H9 (cell line): Measurements from ENCODE around the gene PLB1. TPM values are rescaled to one million over a fixed set of nuclear protein-coding genes. Genes with fewer than 3 reads are reported as not detected.

Source experiments
- DNase-seq: peaks from one replicate; pipeline ENCODE4 v3.0.0-alpha.2; 2017
- H2AFZ ChIP-seq: one replicate; pipeline ENCODE4 v1.6.1; 2013; ENCODE audit warnings: mild to moderate bottlenecking, low read length, control low read depth, moderate library complexity
- H2AK5ac ChIP-seq: 2 replicates; pipeline ENCODE4 v1.6.1; 2013; ENCODE audit warnings: low read length, control low read depth, mixed read lengths; ENCODE audit not compliant: insufficient read length
- H2BK120ac ChIP-seq: one replicate; pipeline ENCODE4 v1.6.1; 2013; ENCODE audit warnings: low read depth, mild to moderate bottlenecking, low read length, control low read depth, inconsistent platforms; ENCODE audit not compliant: poor library complexity, severe bottlenecking
- H2BK12ac ChIP-seq: 2 replicates; pipeline ENCODE4 v1.6.1; 2013; ENCODE audit warnings: low read length, control low read depth, mixed read lengths, low read depth; ENCODE audit not compliant: insufficient read length
- H2BK15ac ChIP-seq: 2 replicates; pipeline ENCODE4 v1.6.1; 2013; ENCODE audit warnings: low read depth, low read length, control low read depth
- H2BK20ac ChIP-seq: one replicate; pipeline ENCODE4 v1.6.1; 2013; ENCODE audit warnings: low read depth, mild to moderate bottlenecking, low read length, control low read depth, inconsistent platforms; ENCODE audit not compliant: poor library complexity, severe bottlenecking
- H2BK5ac ChIP-seq: 2 replicates; pipeline ENCODE4 v1.6.1; 2013; ENCODE audit warnings: low read length, control low read depth, mixed read lengths; ENCODE audit not compliant: insufficient read length
- H3K14ac ChIP-seq: 2 replicates; pipeline ENCODE4 v1.6.1; 2013; ENCODE audit warnings: low read length, control low read depth; ENCODE audit not compliant: insufficient read depth
- H3K18ac ChIP-seq: 2 replicates; pipeline ENCODE4 v1.6.1; 2013; ENCODE audit warnings: low read depth, mild to moderate bottlenecking, mixed read lengths, low read length, control low read depth; ENCODE audit not compliant: insufficient read length
- H3K23ac ChIP-seq: 2 replicates; pipeline ENCODE4 v1.6.1; 2013; ENCODE audit warnings: low read length, control low read depth, mixed read lengths, low read depth; ENCODE audit not compliant: insufficient read length
- H3K23me2 ChIP-seq: 2 replicates; pipeline ENCODE4 v1.6.1; 2013; ENCODE audit warnings: low read depth, mild to moderate bottlenecking, mixed read lengths, low read length, control low read depth; ENCODE audit not compliant: insufficient read length, poor library complexity, severe bottlenecking
- H3K27ac ChIP-seq: 2 replicates; pipeline ENCODE4 v1.5.1; 2013; ENCODE audit warnings: low read length, control low read depth, mixed read lengths, low read depth; ENCODE audit not compliant: insufficient read length
- H3K27me3 ChIP-seq: 2 replicates; pipeline ENCODE4 v1.6.1; 2013; ENCODE audit warnings: low read length, control low read depth, inconsistent platforms; ENCODE audit not compliant: insufficient read depth
- H3K4ac ChIP-seq: 2 replicates; pipeline ENCODE4 v1.6.1; 2013; ENCODE audit warnings: low read depth, mild to moderate bottlenecking, control low read depth, inconsistent platforms, low read length, moderate library complexity
- H3K4me1 ChIP-seq: 2 replicates; pipeline ENCODE4 v1.6.1; 2013; ENCODE audit warnings: low read length, control low read depth, inconsistent platforms; ENCODE audit not compliant: insufficient read depth
- H3K4me2 ChIP-seq: 2 replicates; pipeline ENCODE4 v1.6.1; 2013; ENCODE audit warnings: low read length, control low read depth, mixed read lengths; ENCODE audit not compliant: insufficient read length, insufficient read depth
- H3K56ac ChIP-seq: 2 replicates; pipeline ENCODE4 v1.6.1; 2013; ENCODE audit warnings: low read depth, mild to moderate bottlenecking, mixed read lengths, low read length, control low read depth; ENCODE audit not compliant: insufficient read length
- H3K79me1 ChIP-seq: 2 replicates; pipeline ENCODE4 v1.6.1; 2013; ENCODE audit warnings: low read depth, mild to moderate bottlenecking, moderate library complexity, low read length, control low read depth, inconsistent platforms; ENCODE audit not compliant: insufficient read depth, poor library complexity, severe bottlenecking
- H3K79me2 ChIP-seq: 2 replicates; pipeline ENCODE4 v1.6.1; 2013; ENCODE audit warnings: low read length, control low read depth, inconsistent platforms; ENCODE audit not compliant: insufficient read depth
- H3K9ac ChIP-seq: 2 replicates; pipeline ENCODE4 v1.6.1; 2013; ENCODE audit warnings: low read length, control low read depth, mixed read lengths; ENCODE audit not compliant: insufficient read length; ENCODE audit errors: extremely low read depth
- H3K9me3 ChIP-seq: one replicate; pipeline ENCODE4 v1.6.1; 2013; ENCODE audit warnings: low read depth, low read length, inconsistent platforms; ENCODE audit not compliant: control insufficient read depth
- H3T11ph ChIP-seq: one replicate; pipeline ENCODE4 v1.6.1; 2013; ENCODE audit warnings: mild to moderate bottlenecking, low read length, control low read depth, inconsistent platforms
- H4K20me1 ChIP-seq: one replicate; pipeline ENCODE4 v1.6.1; 2013; ENCODE audit not compliant: control insufficient read depth, insufficient read length, insufficient read depth
- H4K5ac ChIP-seq: 2 replicates; pipeline ENCODE4 v1.6.1; 2013; ENCODE audit warnings: low read depth, mild to moderate bottlenecking, mixed read lengths, low read length, control low read depth; ENCODE audit not compliant: insufficient read length
- H4K8ac ChIP-seq: replicated peaks from 2 replicates; pipeline ENCODE4 v1.6.1; 2013; ENCODE audit warnings: low read length, control low read depth, mixed read lengths, low read depth; ENCODE audit not compliant: insufficient read length
- H4K91ac ChIP-seq: 2 replicates; pipeline ENCODE4 v1.6.1; 2013; ENCODE audit warnings: low read depth, mild to moderate bottlenecking, moderate library complexity, mixed read lengths, low read length, control low read depth; ENCODE audit not compliant: insufficient read length
- H3K27ac Mint-ChIP-seq, 3 experiments: 2 replicates in 2 of 3; 3 replicates in 1 of 3; pipeline ENCODE4 v1.8.0; 2020 to 2021; ENCODE audit warnings: mixed read lengths in 3 of 3, mild to moderate bottlenecking in 1 of 3, moderate library complexity in 1 of 3
- H3K27me3 Mint-ChIP-seq: 2 replicates; pipeline ENCODE4 v1.8.0; 2021; ENCODE audit warnings: low read depth, mild to moderate bottlenecking, moderate library complexity, mixed read lengths
- H3K36me3 Mint-ChIP-seq, 3 experiments: 2 replicates in 2 of 3; 3 replicates in 1 of 3; pipeline ENCODE4 v1.8.0; 2020 to 2021; ENCODE audit warnings: low read depth in 3 of 3, mixed read lengths in 3 of 3; ENCODE audit not compliant: insufficient read depth in 1 of 3
- H3K4me1 Mint-ChIP-seq, 2 experiments: 2 replicates each; pipeline ENCODE4 v1.8.0; 2020; ENCODE audit warnings: mixed read lengths in 2 of 2
- H3K4me3 Mint-ChIP-seq, 2 experiments: 2 replicates in 1 of 2; 3 replicates in 1 of 2; pipeline ENCODE4 v1.8.0; 2020 to 2021; ENCODE audit warnings: mild to moderate bottlenecking in 2 of 2, mixed read lengths in 2 of 2, moderate library complexity in 1 of 2
- H3K9me3 Mint-ChIP-seq, 2 experiments: 2 replicates in 1 of 2; 3 replicates in 1 of 2; pipeline ENCODE4 v1.8.0; 2020; ENCODE audit warnings: mild to moderate bottlenecking in 2 of 2, mixed read lengths in 2 of 2, moderate library complexity in 1 of 2
- WGBS: extraction: QIAGEN DNeasy Blood & Tissue Kit; methylation state at CpG from one replicate; pipeline ENCODE4 v1.1.7; 2013; ENCODE audit warnings: missing lambda C conversion rate, low lambda C conversion rate, mixed read lengths; ENCODE audit not compliant: insufficient read length; ENCODE audit errors: extremely low coverage; 5-methylcytosine and 5-hydroxymethylcytosine counted together
- total RNA-seq: library from RNA; stranded (reverse); gene quantifications from 2 replicates; pipeline ENCODE4 v1.2.1, GENCODE V29; 2021
- TF ChIP-seq, protein P1 (sequence below): fragments of 200-600 bp; sonication (generic); conservative IDR thresholded peaks from 3 replicates; pipeline ENCODE4 v1.8.0; 2021; ENCODE audit warnings: antibody characterized with exemption, mild to moderate bottlenecking

The PLB1 gene
- total RNA-seq, 1 experiment from 2014 or later: not detected

DNA sequence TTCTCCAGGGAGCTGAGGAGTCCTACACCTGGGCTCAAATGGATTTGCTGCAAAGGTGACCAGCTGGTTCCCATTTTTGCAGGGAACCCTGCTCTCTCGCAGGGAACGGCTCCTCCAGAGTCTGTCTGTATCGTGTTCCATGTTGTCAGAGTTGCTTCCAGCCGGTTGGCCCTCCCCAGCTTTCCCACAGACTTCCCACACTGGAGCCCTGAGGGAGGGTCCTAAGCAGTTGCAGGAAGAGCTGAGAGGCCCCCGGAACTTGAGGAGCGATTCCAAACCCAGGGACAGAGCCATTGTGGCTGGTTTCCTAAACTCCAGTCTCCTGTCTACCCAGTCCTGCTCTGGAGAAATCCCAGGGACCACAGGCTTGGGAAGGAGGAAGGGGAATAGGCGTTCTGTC, 134.1 kb downstream of the PLB1 start:
- no peak for DNase-seq
- Histone ChIP-seq H3K9me3 (no peaks in the 10 kb centered on the region), H3K4me2 (no peak overlapping the region), H3K18ac (no peak overlapping the region), H4K20me1 (no peaks in the 10 kb centered on the region), H3T11ph (no peak overlapping the region), H2BK12ac (no peak overlapping the region), H3K27ac (no peak overlapping the region), H2AFZ (no peak overlapping the region), H4K5ac (no peak overlapping the region), H3K56ac (no peak overlapping the region), H3K79me1 (no peaks in the 10 kb centered on the region), H3K14ac (no peak overlapping the region), H2BK20ac (no peak overlapping the region), H3K4me1 (peaks cover 4% of the 10 kb centered on the region; the same call in 1 of the 2 replicates), H3K4ac (no peak overlapping the region), H3K23ac (no peak overlapping the region), H2BK15ac (no peak overlapping the region), H2BK5ac (no peak overlapping the region), H2AK5ac (no peak overlapping the region), H3K9ac (no peak overlapping the region), H4K8ac (no peak overlapping the region), H4K91ac (no peak overlapping the region), H3K27me3 (no peaks in the 10 kb centered on the region), H2BK120ac (no peak overlapping the region), H3K23me2 (no peaks in the 10 kb centered on the region), H3K79me2 (no peaks in the 10 kb centered on the region)
- TF ChIP-seq, protein P1, sequence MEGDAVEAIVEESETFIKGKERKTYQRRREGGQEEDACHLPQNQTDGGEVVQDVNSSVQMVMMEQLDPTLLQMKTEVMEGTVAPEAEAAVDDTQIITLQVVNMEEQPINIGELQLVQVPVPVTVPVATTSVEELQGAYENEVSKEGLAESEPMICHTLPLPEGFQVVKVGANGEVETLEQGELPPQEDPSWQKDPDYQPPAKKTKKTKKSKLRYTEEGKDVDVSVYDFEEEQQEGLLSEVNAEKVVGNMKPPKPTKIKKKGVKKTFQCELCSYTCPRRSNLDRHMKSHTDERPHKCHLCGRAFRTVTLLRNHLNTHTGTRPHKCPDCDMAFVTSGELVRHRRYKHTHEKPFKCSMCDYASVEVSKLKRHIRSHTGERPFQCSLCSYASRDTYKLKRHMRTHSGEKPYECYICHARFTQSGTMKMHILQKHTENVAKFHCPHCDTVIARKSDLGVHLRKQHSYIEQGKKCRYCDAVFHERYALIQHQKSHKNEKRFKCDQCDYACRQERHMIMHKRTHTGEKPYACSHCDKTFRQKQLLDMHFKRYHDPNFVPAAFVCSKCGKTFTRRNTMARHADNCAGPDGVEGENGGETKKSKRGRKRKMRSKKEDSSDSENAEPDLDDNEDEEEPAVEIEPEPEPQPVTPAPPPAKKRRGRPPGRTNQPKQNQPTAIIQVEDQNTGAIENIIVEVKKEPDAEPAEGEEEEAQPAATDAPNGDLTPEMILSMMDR: no peak
- peaks cover 8 to 16% of the 10 kb centered on the region in 2 experiments for H3K4me1 Mint-ChIP-seq
- no peaks in the 10 kb centered on the region for H3K36me3 Mint-ChIP-seq
- no peaks in the 10 kb centered on the region; a peak in 1 of 5 replicates for H3K9me3 Mint-ChIP-seq
- H3K27ac Mint-ChIP-seq: no peak overlapping the region
- H3K27me3 Mint-ChIP-seq: no peaks in the 10 kb centered on the region
- H3K4me3 Mint-ChIP-seq: no peak overlapping the region
- no CpG with 5 or more reads among the region's 7 CpGs for WGBS
